ENCODE measurements around the gene PCNX2. TPM values are rescaled to one million over a fixed set of nuclear protein-coding genes. Genes with fewer than 3 reads are reported as not detected.

Gene PCNX2
- total and polyA plus RNA-seq, 2 of the 13 experiments (the other 11 are each of a cell fraction or from before 2014, with no cell fraction given): 0.11 to 0.42 TPM

GRCh38 chr1:233328142-233328921 is 32.8 kb upstream of the PCNX2 start:
- Histone ChIP-seq H3K9ac (ENCODE audit: insufficient read depth, low read depth, low read length) (no peak overlapping the region), H3K36me3 (replicated peaks in 1 of 2; ENCODE audit: control insufficient read depth in 1 of 2, insufficient read depth in 2 of 2, low read length in 2 of 2) (no peaks in the 10 kb centered on the region), H3K4me3 (replicated peaks in 1 of 3; ENCODE audit: insufficient read depth in 1 of 3, low read depth in 2 of 3, low read length in 3 of 3) (no peak overlapping the region), H3K4me1 (ENCODE audit: insufficient read depth, low read length) (no peaks in the 10 kb centered on the region), H3K9me3 (ENCODE audit: low read length) (no peaks in the 10 kb centered on the region), H3K4me2 (ENCODE audit: low read depth, low read length) (no peak overlapping the region), H3K79me2 (ENCODE audit: insufficient read depth, low read length) (no peaks in the 10 kb centered on the region), H4K20me1 (ENCODE audit: insufficient read depth, low read length) (no peaks in the 10 kb centered on the region), H2AFZ (ENCODE audit: low read length) (no peak overlapping the region), H3K27ac (ENCODE audit: extremely low read length, insufficient read depth, low read length) (no peak overlapping the region), H3K27me3 (ENCODE audit: control insufficient read depth in 1 of 2, insufficient read depth in 2 of 2, low read length in 2 of 2) (no peaks in the 10 kb centered on the region)
- ATAC-seq (no peak), DNase-seq (ENCODE audit: low spot score) (no peak), FAIRE-seq (no peak)
- POLR2A ChIA-PET: no interaction called here
- intact Hi-C loops (cut with micrococcal nuclease; ENCODE audit: unreplicated experiment) (no loop called here), in situ Hi-C loops (cut with HindIII; ENCODE audit: extremely low pct_ligation_motif_present, low pct_unique_long_range_greater_than_20kb) (no loop called here)
- no peak for TF ChIP-seq IKZF4 (CRISPR knock-in tag; IDR thresholded peaks at IDR 0.05; ENCODE audit: borderline replicate concordance, low read depth, not compliant biosample characterization)
- TF ChIP-seq MAFF (IDR thresholded peaks at IDR 0.05; ENCODE audit: low read depth, low read length): no peak
- no peak for TF ChIP-seq GLI4 (CRISPR knock-in tag; IDR thresholded peaks at IDR 0.05; ENCODE audit: borderline replicate concordance)
- TF ChIP-seq TIGD3 (CRISPR knock-in tag; IDR thresholded peaks at IDR 0.05; ENCODE audit: borderline replicate concordance): no peak
- 51% methylated on average over 21 of the region's 96 CpGs for WGBS (ENCODE audit: low lambda C conversion rate)
- CTCF ChIA-PET (ENCODE audit: low intra/inter-chr PET ratio, low total read pairs): no interaction called here
- no TSS peak for BruUV-seq (replicated peaks)

- BruUV-seq (replicated peaks): no TSS peak
Measured at GRCh38 chr1:233327651-233328141, 32.2 kb upstream of the PCNX2 start, which contains the start of gene MAP3K21. Gene MAP3K21, plus strand, starts transcription at chr1:233327724. Its CDS starts 305 bp downstream, at chr1:233328029.

More at GRCh38 chr1:233327651-233328141, 32.2 kb upstream of the PCNX2 start, which contains the start of gene MAP3K21:
- Histone ChIP-seq H3K27me3 (ENCODE audit: control insufficient read depth in 1 of 2, insufficient read depth in 2 of 2, low read length in 2 of 2) (no peaks in the 10 kb centered on the region), H3K36me3 (replicated peaks in 1 of 2; ENCODE audit: control insufficient read depth in 1 of 2, insufficient read depth in 2 of 2, low read length in 2 of 2) (no peaks in the 10 kb centered on the region), H2AFZ (ENCODE audit: low read length) (no peak within 1 kb of the TSS), H4K20me1 (ENCODE audit: insufficient read depth, low read length) (no peaks in the 10 kb centered on the region), H3K9me3 (ENCODE audit: low read length) (no peaks in the 10 kb centered on the region), H3K4me2 (ENCODE audit: low read depth, low read length) (no peak within 1 kb of the TSS), H3K27ac (ENCODE audit: extremely low read length, insufficient read depth, low read length) (no peak within 1 kb of the TSS), H3K4me1 (ENCODE audit: insufficient read depth, low read length) (no peaks in the 10 kb centered on the region), H3K9ac (ENCODE audit: insufficient read depth, low read depth, low read length) (no peak within 1 kb of the TSS), H3K4me3 (replicated peaks in 1 of 3; ENCODE audit: insufficient read depth in 1 of 3, low read depth in 2 of 3, low read length in 3 of 3) (no peak within 1 kb of the TSS), H3K79me2 (ENCODE audit: insufficient read depth, low read length) (no peaks in the 10 kb centered on the region)
- FAIRE-seq (no peak), ATAC-seq (no peak), DNase-seq (ENCODE audit: low spot score) (no peak)
- CTCF ChIA-PET (ENCODE audit: low intra/inter-chr PET ratio, low total read pairs): no interaction called here
- in situ Hi-C loops (cut with HindIII; ENCODE audit: extremely low pct_ligation_motif_present, low pct_unique_long_range_greater_than_20kb) (no loop called here), intact Hi-C loops (cut with micrococcal nuclease; ENCODE audit: unreplicated experiment) (no loop called here)
- no peak for TF ChIP-seq AGO2 (optimal IDR thresholded peaks at IDR 0.05; ENCODE audit: low read depth, low read length)
- POLR2A ChIA-PET: no interaction called here
- 63% methylated on average over 7 of the region's 68 CpGs for WGBS (ENCODE audit: low lambda C conversion rate)
